GM12878 (cell line): ENCODE data around the gene NLGN2. TPM values are rescaled to one million over a fixed set of nuclear protein-coding genes. Genes with fewer than 3 reads are reported as not detected.

Experiments
- ATAC-seq: fragments of 200-7000 bp; cut with Tn5 transposase; 3 replicates; pipeline ENCODE4 v1.9.1; 2020; ENCODE audit warnings: mild to moderate bottlenecking, moderate library complexity
- BruUV-seq: library from RNA; stranded (reverse); fragments of 400-500 nt; replicated peaks from 2 replicates; lab custom pipeline; 2021; lab: Mats Ljungman, UMichigan
- CTCF ChIA-PET: fragments of 300-600 bp; sonication (Branson Sonifier 250); formaldehyde crosslinking; extraction: SDS; loops from one replicate; lab custom pipeline; 2021; ENCODE audit warnings: inconsistent platforms; lab: Yijun Ruan, JAX
- POLR2A ChIA-PET: fragments of 350-600 bp; formaldehyde crosslinking; extraction: SDS; loops from one replicate; lab custom pipeline; 2021; ENCODE audit warnings: inconsistent platforms; lab: Charles Lee
- RAD21 ChIA-PET: fragments of 300-600 bp; sonication (Branson Sonifier 250); formaldehyde crosslinking; loops from one replicate; lab custom pipeline; 2023; ENCODE audit warnings: antibody characterized with exemption; ENCODE audit not compliant: unreplicated experiment; lab: Charles Lee
- SMC1A ChIA-PET: fragments of 300-600 bp; sonication (Branson Sonifier 250); formaldehyde crosslinking; loops from one replicate; lab custom pipeline; 2023; ENCODE audit not compliant: unreplicated experiment, uncharacterized antibody; lab: Charles Lee
- DNase-seq: peaks from one replicate; pipeline ENCODE4 v3.0.0-alpha.2; 2011; ENCODE audit warnings: low read depth, low spot score
- FAIRE-seq: peaks from 3 replicates; lab custom pipeline; 2011; peaks lifted over from hg19 to GRCh38; lab: Jason Lieb, UNC
- H2AFZ ChIP-seq: 2 replicates; pipeline ENCODE4 v1.6.0; 2011; ENCODE audit warnings: low read depth, low read length, control low read depth; ENCODE audit not compliant: control insufficient read depth
- H3K27ac ChIP-seq: 2 replicates; pipeline ENCODE4 v1.5.1; 2011; ENCODE audit warnings: control low read depth; ENCODE audit not compliant: control insufficient read depth, insufficient read depth
- H3K27me3 ChIP-seq, 2 experiments: replicated peaks in 1 of 2; 2 replicates each; pipeline versions ENCODE4 v1.6.0 to v1.6.1; 2011; ENCODE audit warnings: low read length in 1 of 2; ENCODE audit not compliant: control insufficient read depth in 2 of 2, insufficient read depth in 2 of 2
- H3K36me3 ChIP-seq, 2 experiments: 2 replicates each; pipeline ENCODE4 v1.5.1; 2011; ENCODE audit warnings: low read length in 1 of 2; ENCODE audit not compliant: control insufficient read depth in 2 of 2, insufficient read depth in 2 of 2
- H3K4me1 ChIP-seq: 2 replicates; pipeline ENCODE4 v1.6.1; 2011; ENCODE audit warnings: mild to moderate bottlenecking, low read length, moderate library complexity, mixed read lengths; ENCODE audit not compliant: control insufficient read depth, insufficient read depth
- H3K4me2 ChIP-seq: 2 replicates; pipeline ENCODE4 v1.6.0; 2011; ENCODE audit warnings: control low read depth; ENCODE audit not compliant: control insufficient read depth, insufficient read depth
- H3K4me3 ChIP-seq: fragments of 200-600 bp; sonication (generic); 2 replicates; pipeline ENCODE4 v1.5.1; 2016
- H3K79me2 ChIP-seq: 2 replicates; pipeline ENCODE4 v1.6.0; 2011; ENCODE audit warnings: low read length; ENCODE audit not compliant: control insufficient read depth, insufficient read depth
- H3K9ac ChIP-seq: 2 replicates; pipeline ENCODE4 v1.8.0; 2011; ENCODE audit warnings: low read length, control low read depth, mixed read lengths; ENCODE audit not compliant: control insufficient read depth, insufficient read depth
- H3K9me3 ChIP-seq: replicated peaks from 3 replicates; pipeline ENCODE4 v1.5.1; 2011; ENCODE audit warnings: mild to moderate bottlenecking, low read length; ENCODE audit not compliant: control insufficient read depth, insufficient read depth
- H4K20me1 ChIP-seq: 2 replicates; pipeline ENCODE4 v1.6.0; 2011; ENCODE audit not compliant: control insufficient read depth, insufficient read depth
- CUX1 ChIP-seq: IDR thresholded peaks from 2 replicates; pipeline ENCODE4 v1.6.1; 2012; ENCODE audit warnings: improper control_type of control experiment, low read depth, low read length; ENCODE audit not compliant: insufficient replicate concordance
- EZH2 ChIP-seq: IDR thresholded peaks from 2 replicates; pipeline ENCODE4 v1.6.1; 2012; ENCODE audit warnings: low read depth, mild to moderate bottlenecking, control low read depth, inconsistent platforms, low read length, borderline replicate concordance; ENCODE audit not compliant: control insufficient read depth
- HDAC6 ChIP-seq: fragments of 200-600 bp; sonication (generic); IDR thresholded peaks from one replicate; pipeline ENCODE4 v1.8.0; 2017; ENCODE audit warnings: antibody characterized with exemption; ENCODE audit not compliant: unreplicated experiment
- HSF1 ChIP-seq: fragments of 150-350 bp; IDR thresholded peaks from 2 replicates; pipeline ENCODE4 v1.6.1; 2014; ENCODE audit warnings: mild to moderate bottlenecking, low read depth, low read length
- MEF2B ChIP-seq: fragments of 450-650 bp; IDR thresholded peaks from 2 replicates; pipeline ENCODE4 v1.6.1; 2018; ENCODE audit warnings: mild to moderate bottlenecking, moderate library complexity; ENCODE audit not compliant: partially characterized antibody, poor library complexity, severe bottlenecking
- MYC ChIP-seq: IDR thresholded peaks from 2 replicates; pipeline ENCODE4 v1.6.1; 2011; ENCODE audit warnings: mild to moderate bottlenecking, low read length, moderate library complexity, inconsistent platforms; ENCODE audit not compliant: insufficient read depth, insufficient replicate concordance, insufficient read length, severe bottlenecking
- NBN ChIP-seq: fragments of 450-650 bp; IDR thresholded peaks from 2 replicates; pipeline ENCODE4 v1.6.1; 2016
- RAD21 ChIP-seq: IDR thresholded peaks from 2 replicates; pipeline ENCODE4 v1.6.1; 2011; ENCODE audit warnings: mild to moderate bottlenecking, low read depth, low read length, moderate library complexity; ENCODE audit not compliant: insufficient read depth
- SMARCA5 ChIP-seq: fragments of 450-650 bp; IDR thresholded peaks from 2 replicates; pipeline ENCODE4 v1.6.1; 2017; ENCODE audit warnings: mild to moderate bottlenecking
- SRF ChIP-seq, 2 experiments: IDR thresholded peaks; 2 replicates each; pipeline ENCODE4 v1.6.1; 2011; ENCODE audit warnings: low read depth in 2 of 2, low read length in 2 of 2, mild to moderate bottlenecking in 1 of 2, moderate library complexity in 1 of 2
- ZBTB4 ChIP-seq: fragments of 450-650 bp; formaldehyde crosslinking; IDR thresholded peaks from 2 replicates; pipeline ENCODE4 v1.4.0; 2022; ENCODE audit warnings: mild to moderate bottlenecking, moderate library complexity
- WGBS: methylation state at CpG from one replicate; pipeline ENCODE4 v1.1.6; 2016; ENCODE audit warnings: low lambda C conversion rate; ENCODE audit not compliant: insufficient replicate concordance, insufficient coverage; ENCODE audit errors: missing lambda C conversion rate; 5-methylcytosine and 5-hydroxymethylcytosine counted together
- in situ Hi-C: fragments of 300-500 bp; cut with MboI; formaldehyde crosslinking; loops from 9 replicates; pipeline ENCODE4 v1.14.3; 2018; ENCODE audit warnings: mixed read lengths
- intact Hi-C: fragments of 100-400 bp; cut with micrococcal nuclease; formaldehyde crosslinking; loops from one replicate; pipeline ENCODE4 v1.14.2; 2022; ENCODE audit not compliant: unreplicated experiment
- polyA plus RNA-seq, 11 experiments: library from polyadenylated mRNA; depleted of rRNA in 4 of 11; unstranded in 6 of 11; stranded (reverse) in 5 of 11; fragments of >200 nt; fragmentation: Nextera tagmentation in 4 of 11; fragmentation: Illumina TruSeq in 1 of 11; extraction: Ambion mirVana in 4 of 11; extraction: Trizol in 1 of 11; gene quantifications; 1 replicate in 1 of 11; 2 replicates in 10 of 11; pipeline versions ENCODE4 v1.2.1 to v1.2.3, GENCODE V29; 2011 to 2016; ENCODE audit warnings: inconsistent platforms in 2 of 11, missing spikeins in 2 of 11, low read depth in 1 of 11
- total RNA-seq, 4 experiments: library from RNA; depleted of rRNA in 3 of 4; stranded (reverse); fragments of >200 nt in 3 of 4; fragmentation: Illumina TruSeq in 1 of 4; extraction: Trizol in 1 of 4; gene quantifications; 2 replicates each; pipeline versions ENCODE4 v1.2.1 to v1.2.3, GENCODE V29; 2013 to 2021

Gene NLGN2
- total and polyA plus RNA-seq, 10 of the 15 experiments (the other 5 are each of a cell fraction or from before 2014, with no cell fraction given) = 0.02 to 0.87 (median 0.11) TPM; not detected in 2

GRCh38 chr17:7468804-7469389 lies 61.3 kb downstream of the NLGN2 start:
- SMC1A ChIA-PET = no interaction called here
- Histone ChIP-seq H3K4me2 (no peak overlapping the region), H3K27me3 (no peaks in the 10 kb centered on the region), H3K27ac (no peak overlapping the region), H2AFZ (no peak overlapping the region), H3K9me3 (no peaks in the 10 kb centered on the region), H4K20me1 (no peaks in the 10 kb centered on the region), H3K4me1 (no peaks in the 10 kb centered on the region; the same call in 1 of the 2 replicates), H3K36me3 (peaks cover 0 to 3% of the 10 kb centered on the region in 2 experiments; a peak in 3 of 4 replicates), H3K9ac (no peak overlapping the region), H3K4me3 (no peak overlapping the region), H3K79me2 (no peaks in the 10 kb centered on the region)
- RAD21 ChIA-PET = no interaction called here
- BruUV-seq = no TSS peak
- in situ Hi-C loops (no loop called here), intact Hi-C loops (no loop called here)
- CTCF ChIA-PET = no interaction called here
- FAIRE-seq (no peak), ATAC-seq (no peak), DNase-seq (no peak)
- 83% methylated on average over 12 of the region's 12 CpGs for WGBS
- POLR2A ChIA-PET = no interaction called here
- TF ChIP-seq HDAC6 (no peak), MYC (no peak), RAD21 (no peak), EZH2 (no peak), NBN (no peak), SMARCA5 (no peak), MEF2B (no peak), CUX1 (no peak), SRF (IDR thresholded peaks at IDR 0.05; ENCODE audit: low read depth in 2 of 2, low read length in 2 of 2) (no peak), ZBTB4 (CRISPR knock-in tag) (no peak), HSF1 (no peak)
